ENCODE data around the gene KCNK1. TPM values are rescaled to one million over a fixed set of nuclear protein-coding genes. Genes with fewer than 3 reads are reported as not detected.

KCNK1 gene
- total RNA-seq, 3 donors from 2014 or later = 0.96 to 9.1 (median 5.2) TPM

- H3K9me3 ChIP-seq = peaks cover 0 to 2% of the 10 kb centered on the region in 2 donors
- H3K27me3 ChIP-seq = no peaks in the 10 kb centered on the region
- no peak overlapping the region for H3K4me3 ChIP-seq
- H3K27ac ChIP-seq = no peak overlapping the region
- TF ChIP-seq POLR2A (IDR thresholded peaks at IDR 0.05) (no peak), POLR2AphosphoS5 (IDR thresholded peaks at IDR 0.05) (no peak), CTCF (IDR thresholded peaks at IDR 0.05) (no peak)
- no peak for DNase-seq (ENCODE audit: low spot score in 2 of 2)
- intact Hi-C loops (cut with DNase I; ENCODE audit: low total_unique reads) = no loop called here
- H3K4me1 ChIP-seq = no peaks in the 10 kb centered on the region
- no peaks in the 10 kb centered on the region for H3K36me3 ChIP-seq
Observed at GRCh38 chr1:233570706-233571105, 43.2 kb upstream of the KCNK1 start.

- intact Hi-C loops (cut with DNase I; ENCODE audit: low total_unique reads) = no loop called here
- Histone ChIP-seq H3K36me3 (no peaks in the 10 kb centered on the region), H3K9me3 (no peaks in the 10 kb centered on the region), H3K27me3 (no peaks in the 10 kb centered on the region), H3K27ac (no peak overlapping the region), H3K4me1 (no peaks in the 10 kb centered on the region), H3K4me3 (no peak overlapping the region)
- no peak for DNase-seq (ENCODE audit: low spot score in 2 of 2)
- no peak for TF ChIP-seq POLR2AphosphoS5 (IDR thresholded peaks at IDR 0.05)
Observed at GRCh38 chr1:233572896-233573295, 41.0 kb upstream of the KCNK1 start.

GRCh38 chr1:233575450-233575849 is 38.5 kb upstream of the KCNK1 start:
- H3K27ac ChIP-seq = no peak overlapping the region
- H3K27me3 ChIP-seq = no peaks in the 10 kb centered on the region
- H3K4me3 ChIP-seq = no peak overlapping the region
- no peaks in the 10 kb centered on the region for H3K36me3 ChIP-seq
- intact Hi-C loops (cut with DNase I; ENCODE audit: low total_unique reads) = no loop called here
- H3K4me1 ChIP-seq = no peaks in the 10 kb centered on the region
- DNase-seq (ENCODE audit: low spot score in 2 of 2) = no peak
- TF ChIP-seq CTCF (IDR thresholded peaks at IDR 0.05) (no peak), POLR2AphosphoS5 (IDR thresholded peaks at IDR 0.05) (no peak), POLR2A (IDR thresholded peaks at IDR 0.05) (no peak)
- H3K9me3 ChIP-seq = no peaks in the 10 kb centered on the region

GRCh38 chr1:233582439-233582838 is 31.5 kb upstream of the KCNK1 start:
- Histone ChIP-seq H3K27me3 (no peaks in the 10 kb centered on the region), H3K9me3 (peaks cover 0 to 6% of the 10 kb centered on the region in 2 donors), H3K4me1 (no peaks in the 10 kb centered on the region), H3K27ac (no peak overlapping the region), H3K36me3 (no peaks in the 10 kb centered on the region), H3K4me3 (no peak overlapping the region)
- TF ChIP-seq POLR2A (IDR thresholded peaks at IDR 0.05) (no peak), POLR2AphosphoS5 (IDR thresholded peaks at IDR 0.05) (no peak), CTCF (IDR thresholded peaks at IDR 0.05) (no peak)
- intact Hi-C loops (cut with DNase I; ENCODE audit: low total_unique reads) = no loop called here
- DNase-seq (ENCODE audit: low spot score in 2 of 2) = no peak

- intact Hi-C loops (cut with DNase I; ENCODE audit: low total_unique reads) = no loop called here
- no peaks in the 10 kb centered on the region for H3K4me1 ChIP-seq
- H3K4me3 ChIP-seq = no peak overlapping the region
- no peaks in the 10 kb centered on the region for H3K36me3 ChIP-seq
- no peak overlapping the region for H3K27ac ChIP-seq
- TF ChIP-seq POLR2AphosphoS5 (IDR thresholded peaks at IDR 0.05) = no peak
- TF ChIP-seq CTCF (IDR thresholded peaks at IDR 0.05) = no peak
- TF ChIP-seq POLR2A (IDR thresholded peaks at IDR 0.05) = no peak
- no peaks in the 10 kb centered on the region for H3K27me3 ChIP-seq
- no peak for DNase-seq (ENCODE audit: low spot score in 2 of 2)
- H3K9me3 ChIP-seq = peaks cover 0 to 6% of the 10 kb centered on the region in 2 donors
Observed at GRCh38 chr1:233584376-233584775, 29.5 kb upstream of the KCNK1 start.

GRCh38 chr1:233584931-233585330 is 29.0 kb upstream of the KCNK1 start:
- Histone ChIP-seq H3K4me3 (no peak overlapping the region), H3K27ac (no peak overlapping the region), H3K27me3 (no peaks in the 10 kb centered on the region), H3K36me3 (no peaks in the 10 kb centered on the region), H3K4me1 (no peaks in the 10 kb centered on the region), H3K9me3 (peaks cover 0 to 6% of the 10 kb centered on the region in 2 donors)
- TF ChIP-seq CTCF (IDR thresholded peaks at IDR 0.05) = no peak
- TF ChIP-seq POLR2A (IDR thresholded peaks at IDR 0.05) = no peak
- no peak for TF ChIP-seq POLR2AphosphoS5 (IDR thresholded peaks at IDR 0.05)
- intact Hi-C loops (cut with DNase I; ENCODE audit: low total_unique reads) = no loop called here
- no peak for DNase-seq (ENCODE audit: low spot score in 2 of 2)
